ENCODE data around the gene NME9.

DNA sequence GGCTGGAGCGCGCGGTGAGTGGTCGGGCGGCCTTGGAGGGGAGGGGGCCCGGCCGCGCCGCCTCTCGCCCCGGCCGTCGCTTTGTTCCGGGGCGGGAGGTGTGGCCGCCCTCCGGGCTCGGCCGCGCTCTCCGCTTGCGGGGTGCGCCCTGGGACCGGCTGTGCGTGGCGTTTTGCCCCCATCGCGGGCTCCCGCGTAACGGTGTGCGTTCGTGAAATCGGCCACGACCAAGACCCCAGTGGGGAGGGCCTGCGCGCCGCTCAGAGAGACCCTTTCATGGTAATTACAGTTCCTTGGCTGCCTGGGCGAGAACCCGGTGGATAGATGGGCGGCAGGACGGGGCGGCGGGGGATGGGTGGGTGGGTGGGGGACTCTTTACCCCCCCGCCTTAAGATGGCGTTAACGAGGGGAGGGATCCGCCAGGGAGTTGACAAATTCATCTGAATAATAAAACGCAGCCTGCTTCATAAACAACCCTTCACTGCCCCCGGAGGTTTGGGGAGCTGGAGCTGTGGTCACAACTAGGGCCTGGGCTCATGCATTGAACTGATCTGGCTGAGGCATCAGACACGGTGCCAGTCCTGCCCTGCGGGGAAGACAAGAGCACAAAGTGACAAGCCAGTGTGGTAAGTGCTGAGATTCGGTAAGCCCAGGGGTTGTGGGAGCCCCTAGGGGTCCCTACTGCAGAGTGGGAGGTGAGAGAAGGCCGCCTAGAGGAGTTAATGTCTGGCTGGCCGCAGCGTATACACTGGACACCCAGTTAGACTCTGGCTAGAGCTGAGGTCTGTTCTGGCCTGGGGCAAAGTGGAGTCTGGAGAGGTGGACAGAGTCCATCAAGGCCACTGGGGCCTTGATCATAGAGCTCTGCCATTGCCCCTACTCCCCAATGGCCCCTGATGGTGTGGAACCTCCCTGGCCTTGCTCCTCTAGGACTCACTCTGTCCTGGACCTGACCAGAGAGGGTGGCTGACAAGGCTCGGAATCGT is 19.4 kb upstream of the NME9 start:
- TF ChIP-seq, protein P1, sequence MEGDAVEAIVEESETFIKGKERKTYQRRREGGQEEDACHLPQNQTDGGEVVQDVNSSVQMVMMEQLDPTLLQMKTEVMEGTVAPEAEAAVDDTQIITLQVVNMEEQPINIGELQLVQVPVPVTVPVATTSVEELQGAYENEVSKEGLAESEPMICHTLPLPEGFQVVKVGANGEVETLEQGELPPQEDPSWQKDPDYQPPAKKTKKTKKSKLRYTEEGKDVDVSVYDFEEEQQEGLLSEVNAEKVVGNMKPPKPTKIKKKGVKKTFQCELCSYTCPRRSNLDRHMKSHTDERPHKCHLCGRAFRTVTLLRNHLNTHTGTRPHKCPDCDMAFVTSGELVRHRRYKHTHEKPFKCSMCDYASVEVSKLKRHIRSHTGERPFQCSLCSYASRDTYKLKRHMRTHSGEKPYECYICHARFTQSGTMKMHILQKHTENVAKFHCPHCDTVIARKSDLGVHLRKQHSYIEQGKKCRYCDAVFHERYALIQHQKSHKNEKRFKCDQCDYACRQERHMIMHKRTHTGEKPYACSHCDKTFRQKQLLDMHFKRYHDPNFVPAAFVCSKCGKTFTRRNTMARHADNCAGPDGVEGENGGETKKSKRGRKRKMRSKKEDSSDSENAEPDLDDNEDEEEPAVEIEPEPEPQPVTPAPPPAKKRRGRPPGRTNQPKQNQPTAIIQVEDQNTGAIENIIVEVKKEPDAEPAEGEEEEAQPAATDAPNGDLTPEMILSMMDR (IDR thresholded peaks at IDR 0.05; ENCODE audit: low read length): no peak
- TF ChIP-seq EZH2phosphoT487 (IDR thresholded peaks at IDR 0.05; ENCODE audit: low read length) (no peak), EZH2 (optimal IDR thresholded peaks at IDR 0.05; ENCODE audit: low read depth, low read length) (no peak)

Measured in MM.1S (cell line).